Adrenal gland (tissue), 12 donors: Measurements from ENCODE around the gene RCCD1. TPM values are rescaled to one million over a fixed set of nuclear protein-coding genes. Genes with fewer than 3 reads are reported as not detected.

Experiments
- DNase-seq, 7 donors: peaks; one replicate each; pipeline ENCODE4 v3.0.0-alpha.2; 2019 to 2020
- H3K27ac ChIP-seq, 5 donors: fragments of 200-600 bp; sonication (generic) in 4 of 5; 1 replicate in 3 of 5; 2 replicates in 2 of 5; pipeline versions ENCODE4 v1.5.1 to v1.8.0; 2016 to 2020; ENCODE audit warnings: mild to moderate bottlenecking in 1 of 5
- H3K27me3 ChIP-seq: fragments of 200-600 bp; 2 replicates; pipeline ENCODE4 v1.8.0; 2021
- H3K36me3 ChIP-seq, 2 donors: fragments of 200-600 bp; replicated peaks in 1 of 2; 1 replicate in 1 of 2; 2 replicates in 1 of 2; pipeline versions ENCODE4 v1.5.1 to v1.8.0; 2018 to 2022
- H3K4me1 ChIP-seq, 2 donors: fragments of 200-600 bp; replicated peaks in 1 of 2; 1 replicate in 1 of 2; 2 replicates in 1 of 2; pipeline versions ENCODE4 v1.5.1 to v1.8.0; 2018 to 2021
- H3K4me3 ChIP-seq, 4 donors: fragments of 200-600 bp; sonication (generic) in 3 of 4; one replicate each; pipeline ENCODE4 v1.5.1; 2016 to 2018
- H3K9me3 ChIP-seq, 3 donors: fragments of 200-600 bp; sonication (generic) in 1 of 3; replicated peaks in 1 of 3; 1 replicate in 2 of 3; 2 replicates in 1 of 3; pipeline versions ENCODE4 v1.5.1 to v1.8.0; 2016 to 2021
- POLR2A ChIP-seq, 2 donors: fragments of 450-650 bp; IDR thresholded peaks; one replicate each; pipeline ENCODE4 v1.6.1; 2017; ENCODE audit warnings: antibody characterized with exemption in 2 of 2, mild to moderate bottlenecking in 2 of 2, moderate library complexity in 1 of 2
- WGBS, 4 donors: extraction: QIAGEN DNeasy Blood & Tissue Kit in 2 of 4; methylation state at CpG; one replicate each; pipeline versions ENCODE4 v1.1.5 to v1.1.7; 2013 to 2017; 5-methylcytosine and 5-hydroxymethylcytosine counted together
- intact Hi-C, 2 donors: fragments of 100-400 bp; cut with DNase I; formaldehyde crosslinking; loops; one replicate each; pipeline versions ENCODE4 v1.14.1 to v1.15.0; 2022 to 2023
- polyA plus RNA-seq, 3 donors: library from polyadenylated mRNA; stranded (reverse); fragments of 200-250 nt in 2 of 3; fragments of 350-450 nt in 1 of 3; fragmentation: Illumina TruSeq in 1 of 3; extraction: RNeasy Lipid Tissue Mini Kit (QIAGEN cat#74804) in 1 of 3; gene quantifications; one replicate each; pipeline ENCODE4 v1.2.3, GENCODE V29; 2013 to 2014
- total RNA-seq, 9 donors: library from RNA; depleted of rRNA in 4 of 9; stranded (reverse); fragments of >200 nt in 4 of 9; fragments of 120-200 nt in 1 of 9; fragmentation: NEBNext Ultra II Directional in 1 of 9; extraction: Animal tissue kit (Norgen Biotek cat#: 25700) in 1 of 9; gene quantifications; one replicate each; pipeline versions ENCODE4 v1.1.0 to v1.2.4, GENCODE V29; 2013 to 2023
- TF ChIP-seq, protein P1 (sequence below), 6 experiments: fragments of 450-650 bp in 4 of 6; fragments of 200-600 bp in 2 of 6; sonication (generic) in 1 of 6; IDR thresholded peaks; 1 replicate in 5 of 6; 2 replicates in 1 of 6; pipeline versions ENCODE4 v1.5.1 to v1.8.0; 2016 to 2021; ENCODE audit warnings: antibody characterized with exemption in 6 of 6, mild to moderate bottlenecking in 2 of 6, moderate library complexity in 1 of 6
- donor health status: healthy with polysubstance abuse.
- donor health status: Bipolar disorder and iron deficiency.
- donor health status: DM: yes; HTN: yes; CAD: no.
- donor health status: DM: no; HTN: no; CAD: no.
- donor health status: DM: no; HTN: no; CAD: no.
- donor health status: DM: yes; HTN: yes; CAD: no.

The RCCD1 gene
- total and polyA plus RNA-seq, 12 donors = 7.7 to 38.7 (median 17.6) TPM

DNA sequence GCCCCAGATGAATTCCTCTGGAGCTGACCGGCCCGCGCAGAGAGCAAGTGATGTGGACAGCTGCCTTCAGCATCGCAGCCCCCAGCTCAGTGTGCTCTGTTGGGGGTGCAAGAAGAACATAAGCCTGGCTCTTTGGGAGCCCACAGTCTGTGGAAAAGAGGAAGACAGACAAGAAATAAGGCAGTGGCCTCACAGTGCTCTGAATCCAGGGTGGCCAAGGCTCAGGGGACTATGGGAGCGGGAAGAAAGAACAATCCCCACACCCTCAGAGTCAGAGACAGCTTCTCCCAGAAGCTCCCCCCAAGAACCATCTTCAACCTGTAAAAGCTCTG is 22.1 kb upstream of the RCCD1 start:
- TF ChIP-seq POLR2A (IDR thresholded peaks at IDR 0.05) = no peak
- TF ChIP-seq, protein P1, sequence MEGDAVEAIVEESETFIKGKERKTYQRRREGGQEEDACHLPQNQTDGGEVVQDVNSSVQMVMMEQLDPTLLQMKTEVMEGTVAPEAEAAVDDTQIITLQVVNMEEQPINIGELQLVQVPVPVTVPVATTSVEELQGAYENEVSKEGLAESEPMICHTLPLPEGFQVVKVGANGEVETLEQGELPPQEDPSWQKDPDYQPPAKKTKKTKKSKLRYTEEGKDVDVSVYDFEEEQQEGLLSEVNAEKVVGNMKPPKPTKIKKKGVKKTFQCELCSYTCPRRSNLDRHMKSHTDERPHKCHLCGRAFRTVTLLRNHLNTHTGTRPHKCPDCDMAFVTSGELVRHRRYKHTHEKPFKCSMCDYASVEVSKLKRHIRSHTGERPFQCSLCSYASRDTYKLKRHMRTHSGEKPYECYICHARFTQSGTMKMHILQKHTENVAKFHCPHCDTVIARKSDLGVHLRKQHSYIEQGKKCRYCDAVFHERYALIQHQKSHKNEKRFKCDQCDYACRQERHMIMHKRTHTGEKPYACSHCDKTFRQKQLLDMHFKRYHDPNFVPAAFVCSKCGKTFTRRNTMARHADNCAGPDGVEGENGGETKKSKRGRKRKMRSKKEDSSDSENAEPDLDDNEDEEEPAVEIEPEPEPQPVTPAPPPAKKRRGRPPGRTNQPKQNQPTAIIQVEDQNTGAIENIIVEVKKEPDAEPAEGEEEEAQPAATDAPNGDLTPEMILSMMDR (IDR thresholded peaks at IDR 0.05) = peak in 2 of 6 experiments; percentile 6 to 13
- WGBS, 4 donors = 18 to 92% (median 21%) methylated on average over 1 to 5 of the region's 5 CpGs
- Histone ChIP-seq H3K4me3 (peak overlapping the region in 2 of 4 donors; percentile 58 to 70), H3K27ac (peak overlapping the region in 3 of 5 donors; percentile 89 to 95 (median 94)), H3K36me3 (no peaks in the 10 kb centered on the region), H3K9me3 (no peaks in the 10 kb centered on the region), H3K27me3 (no peaks in the 10 kb centered on the region), H3K4me1 (peaks cover 34 to 59% of the 10 kb centered on the region in 2 donors)
- intact Hi-C loops = no loop called here
- DNase-seq = no peak

DNA sequence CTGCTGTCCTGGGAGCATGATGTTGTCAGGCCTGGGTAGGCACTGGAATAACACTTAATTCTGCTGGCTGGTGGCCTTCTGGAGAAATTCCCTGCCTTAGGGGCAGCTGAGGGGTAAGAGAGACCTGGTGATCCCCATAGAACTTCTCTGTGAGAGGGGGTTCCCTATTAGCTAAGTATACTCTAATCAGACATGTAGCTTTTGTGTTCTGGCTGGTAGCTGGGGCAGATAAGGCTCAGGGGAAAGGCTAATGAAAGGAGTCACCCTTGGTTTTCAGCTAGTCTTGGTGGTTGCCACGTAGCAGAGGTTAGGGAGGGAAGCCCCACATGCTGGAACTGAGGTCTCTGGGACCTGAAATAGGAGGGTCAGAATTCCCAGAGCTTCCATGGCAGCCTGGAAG is 21.4 kb upstream of the RCCD1 start:
- intact Hi-C loops = no loop called here

DNA sequence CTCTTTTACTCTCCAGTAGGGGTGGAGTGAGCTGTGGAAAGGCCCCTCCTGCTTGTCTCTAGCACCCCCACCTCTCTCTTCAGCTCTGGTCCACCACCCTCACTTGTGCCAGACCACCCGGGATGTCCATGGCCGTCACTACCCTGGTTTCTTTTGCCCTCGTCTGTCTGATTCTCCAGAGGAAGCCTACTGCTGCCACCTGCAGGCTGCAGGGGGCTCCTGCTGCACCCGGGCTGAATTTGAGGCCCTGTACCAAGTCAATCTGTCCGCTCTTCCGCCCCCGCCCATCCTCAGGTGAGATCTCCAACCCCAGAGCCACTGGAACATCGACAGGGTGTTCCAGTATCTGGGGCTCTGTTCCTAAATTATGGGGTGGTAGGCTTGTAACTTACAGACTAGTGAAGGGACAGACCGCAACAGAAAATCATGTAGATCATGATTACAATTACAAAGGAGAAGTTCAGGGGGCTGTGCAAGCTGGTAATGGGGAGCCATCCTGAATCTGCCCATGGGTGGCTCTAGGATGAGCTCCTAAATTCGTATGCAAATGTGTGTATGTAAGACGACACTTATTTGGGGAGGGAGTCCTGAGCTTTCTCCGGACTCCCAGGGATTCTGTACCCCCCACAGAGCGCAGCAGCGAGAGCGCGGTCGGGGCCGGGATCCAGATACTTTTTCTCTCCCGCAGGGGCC is 20.3 kb upstream of the RCCD1 start:
- 2 to 3% (median 2%) methylated on average over 9 to 19 of the region's 19 CpGs for WGBS, 4 donors
- Histone ChIP-seq H3K27ac (peak overlapping the region in 4 of 5 donors; percentile 30 to 95 (median 70)), H3K4me1 (peaks cover 34 to 47% of the 10 kb centered on the region in 2 donors), H3K27me3 (no peaks in the 10 kb centered on the region), H3K36me3 (peaks cover 0 to 16% of the 10 kb centered on the region in 2 donors), H3K9me3 (no peaks in the 10 kb centered on the region), H3K4me3 (peak overlapping the region in 3 of 4 donors; percentile 21 to 79 (median 67))
- TF ChIP-seq, protein P1 (IDR thresholded peaks at IDR 0.05) = peak; percentile 70 to 85 (median 83)
- no peak for TF ChIP-seq POLR2A (IDR thresholded peaks at IDR 0.05)
- DNase-seq = peak; percentile 82 to 94 (median 89)
- intact Hi-C loops = no loop called here

More for the DNA sequence above, 21.4 kb upstream of the RCCD1 start:
- no peaks in the 10 kb centered on the region for H3K27me3 ChIP-seq
- H3K27ac ChIP-seq = no peak overlapping the region
- no peaks in the 10 kb centered on the region for H3K9me3 ChIP-seq
- TF ChIP-seq POLR2A (IDR thresholded peaks at IDR 0.05) = no peak
- TF ChIP-seq, protein P1 (IDR thresholded peaks at IDR 0.05) = no peak
- H3K4me3 ChIP-seq = no peak overlapping the region
- H3K36me3 ChIP-seq = peaks cover 0 to 5% of the 10 kb centered on the region in 2 donors
- WGBS, 4 donors = 66 to 100% (median 82%) methylated on average over 1 of the region's 1 CpG
- no peak for DNase-seq
- H3K4me1 ChIP-seq = peaks cover 34 to 58% of the 10 kb centered on the region in 2 donors

DNA sequence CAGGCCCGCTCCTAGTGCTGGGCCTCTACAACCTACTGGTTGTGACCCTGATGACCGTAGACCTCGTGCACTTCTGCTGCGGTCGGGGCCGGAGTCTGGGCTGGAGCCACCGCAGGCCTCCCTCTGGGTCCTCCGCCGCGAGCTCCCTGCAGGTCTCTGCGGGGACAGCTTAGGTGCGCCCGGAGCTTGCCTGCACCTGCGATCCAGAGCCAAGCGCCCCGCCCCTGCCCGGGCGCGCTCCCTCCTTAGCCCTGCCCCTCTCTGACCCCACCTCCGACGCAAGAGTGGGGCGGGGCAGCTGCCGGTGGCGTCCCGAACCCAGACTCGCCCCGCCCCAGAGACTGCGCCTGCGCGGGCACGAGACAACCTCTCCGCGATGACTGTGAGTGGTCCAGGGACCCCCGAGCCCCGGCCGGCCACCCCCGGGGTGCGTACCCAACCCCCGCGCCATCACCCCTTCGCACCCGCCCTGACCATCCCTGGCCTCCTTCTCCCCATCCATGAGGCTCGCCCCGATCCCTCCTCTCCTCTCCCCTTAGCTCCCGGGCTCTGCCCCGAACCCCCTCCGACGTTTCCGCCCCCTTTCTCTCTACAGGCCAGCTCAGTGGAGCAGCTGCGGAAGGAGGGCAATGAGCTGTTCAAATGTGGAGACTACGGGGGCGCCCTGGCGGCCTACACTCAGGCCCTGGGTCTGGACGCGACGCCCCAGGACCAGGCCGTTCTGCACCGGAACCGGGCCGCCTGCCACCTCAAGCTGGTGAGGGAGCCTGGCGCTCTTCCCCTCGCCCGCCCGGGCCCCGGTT is 19.5 kb upstream of the RCCD1 start, which contains the start of gene UNC45A:
Gene UNC45A, plus strand, starts transcription at position 337 of the 803 bp plus-strand sequence. Its CDS starts 40 bp downstream, at position 377.
- peak within 1 kb of the TSS; percentile 21 to 79 (median 52) for H3K4me3 ChIP-seq
- intact Hi-C loops = no loop called here
- DNase-seq = peak; percentile 88 to 93 (median 91)
- peak within 1 kb of the TSS; percentile 22 to 95 (median 60) for H3K27ac ChIP-seq
- H3K9me3 ChIP-seq = no peaks in the 10 kb centered on the region
- no peaks in the 10 kb centered on the region for H3K27me3 ChIP-seq
- peaks cover 0 to 24% of the 10 kb centered on the region in 2 donors for H3K36me3 ChIP-seq
- peaks cover 34 to 44% of the 10 kb centered on the region in 2 donors for H3K4me1 ChIP-seq
- whole genome bisulfite sequencing, 4 donors = 0 to 1% (median 0%) methylated on average over 8 to 65 of the region's 65 CpGs
- TF ChIP-seq, protein P1 (IDR thresholded peaks at IDR 0.05) = peak in 1 of 6 experiments; percentile 5
- peak in 1 of 2 donors; percentile 29 for TF ChIP-seq POLR2A (IDR thresholded peaks at IDR 0.05)
